ENCODE results near the gene MLLT1. TPM values are rescaled to one million over a fixed set of nuclear protein-coding genes. Genes with fewer than 3 reads are reported as not detected.
"Not testable (repeated sequence)": the region's sequence is repeated elsewhere in the genome, so short reads cannot be mapped to it uniquely, and the experiment has no call there.

The MLLT1 gene
- total RNA-seq, 4 donors from 2014 or later: 13.9 to 37.7 (median 24.4) TPM

GRCh38 chr19:6322284-6322683, 42.5 kb upstream of the MLLT1 start:
- ATAC-seq (no peak), DNase-seq (no peak)
- Histone ChIP-seq H3K4me3 (no peak overlapping the region), H3K9me3 (no peaks in the 10 kb centered on the region), H3K27me3 (peaks cover 0 to 5% (median 5%) of the 10 kb centered on the region in 3 donors), H3K36me3 (no peaks in the 10 kb centered on the region), H3K4me1 (no peaks in the 10 kb centered on the region), H3K27ac (no peak overlapping the region)
- TF ChIP-seq, protein P1, sequence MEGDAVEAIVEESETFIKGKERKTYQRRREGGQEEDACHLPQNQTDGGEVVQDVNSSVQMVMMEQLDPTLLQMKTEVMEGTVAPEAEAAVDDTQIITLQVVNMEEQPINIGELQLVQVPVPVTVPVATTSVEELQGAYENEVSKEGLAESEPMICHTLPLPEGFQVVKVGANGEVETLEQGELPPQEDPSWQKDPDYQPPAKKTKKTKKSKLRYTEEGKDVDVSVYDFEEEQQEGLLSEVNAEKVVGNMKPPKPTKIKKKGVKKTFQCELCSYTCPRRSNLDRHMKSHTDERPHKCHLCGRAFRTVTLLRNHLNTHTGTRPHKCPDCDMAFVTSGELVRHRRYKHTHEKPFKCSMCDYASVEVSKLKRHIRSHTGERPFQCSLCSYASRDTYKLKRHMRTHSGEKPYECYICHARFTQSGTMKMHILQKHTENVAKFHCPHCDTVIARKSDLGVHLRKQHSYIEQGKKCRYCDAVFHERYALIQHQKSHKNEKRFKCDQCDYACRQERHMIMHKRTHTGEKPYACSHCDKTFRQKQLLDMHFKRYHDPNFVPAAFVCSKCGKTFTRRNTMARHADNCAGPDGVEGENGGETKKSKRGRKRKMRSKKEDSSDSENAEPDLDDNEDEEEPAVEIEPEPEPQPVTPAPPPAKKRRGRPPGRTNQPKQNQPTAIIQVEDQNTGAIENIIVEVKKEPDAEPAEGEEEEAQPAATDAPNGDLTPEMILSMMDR (IDR thresholded peaks at IDR 0.05 in 4 of 5, conservative IDR thresholded peaks at IDR 0.05 in 1 of 5): no peak
- no peak for TF ChIP-seq POLR2A (IDR thresholded peaks at IDR 0.05)
- intact Hi-C loops (cut with DNase I; ENCODE audit: low total_unique reads): no loop called here
- in situ Hi-C loops (cut with MboI; ENCODE audit: low sequenced_read_pairs in 4 of 4): loop anchor here in 1 of 4 donors (25.0 kb wide), 1 partner anchor 285 kb away; no protein-coding TSS in a partner anchor

DNA sequence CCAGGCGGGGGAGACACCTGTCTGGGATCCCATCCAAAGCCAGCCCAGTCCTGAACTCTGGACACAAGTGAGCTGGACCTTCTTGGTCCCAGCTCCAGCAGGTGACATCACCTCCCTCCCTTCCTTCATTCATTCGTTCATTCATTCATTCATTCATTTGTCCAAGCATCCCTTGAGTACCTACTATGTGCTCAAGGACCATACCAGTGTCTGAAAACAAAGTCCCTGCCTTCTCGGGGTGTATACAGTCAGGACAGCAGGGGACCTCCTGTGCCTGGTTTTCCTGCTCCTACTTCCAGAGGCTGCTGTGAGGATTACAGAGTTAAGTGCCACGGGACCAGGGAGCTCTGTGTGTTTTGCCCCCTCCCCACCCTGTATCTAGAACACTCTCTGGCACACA, 39.6 kb upstream of the MLLT1 start:
- ATAC-seq: no peak
- Histone ChIP-seq H3K4me3 (no peak overlapping the region), H3K27ac (no peak overlapping the region), H3K9me3 (no peaks in the 10 kb centered on the region), H3K27me3 (peaks cover 0 to 5% (median 0%) of the 10 kb centered on the region in 3 donors), H3K4me1 (no peaks in the 10 kb centered on the region), H3K36me3 (no peaks in the 10 kb centered on the region)
- in situ Hi-C loops (cut with MboI; ENCODE audit: low sequenced_read_pairs in 4 of 4): loop anchor here in 1 of 4 donors (25.0 kb wide), 1 partner anchor 282 kb away; no protein-coding TSS in a partner anchor
- intact Hi-C loops (cut with DNase I; ENCODE audit: low total_unique reads): no loop called here
- no peak for DNase-seq
- TF ChIP-seq, protein P1 (IDR thresholded peaks at IDR 0.05 in 4 of 5, conservative IDR thresholded peaks at IDR 0.05 in 1 of 5): no peak
- no peak for TF ChIP-seq POLR2A (IDR thresholded peaks at IDR 0.05)

- in situ Hi-C loops (cut with MboI; ENCODE audit: low sequenced_read_pairs in 4 of 4): loop anchor here in 1 of 4 donors (25.0 kb wide), 1 partner anchor 281 kb away; no protein-coding TSS in a partner anchor
- no peak for TF ChIP-seq POLR2A (IDR thresholded peaks at IDR 0.05)
- TF ChIP-seq, protein P1 (IDR thresholded peaks at IDR 0.05 in 4 of 5, conservative IDR thresholded peaks at IDR 0.05 in 1 of 5): no peak
- no peak for DNase-seq
- no peak for ATAC-seq
- no peaks in the 10 kb centered on the region for H3K36me3 ChIP-seq
- no peak overlapping the region for H3K27ac ChIP-seq
- H3K27me3 ChIP-seq: peaks cover 0 to 5% (median 0%) of the 10 kb centered on the region in 3 donors
- intact Hi-C loops (cut with DNase I; ENCODE audit: low total_unique reads): no loop called here
- no peak overlapping the region for H3K4me3 ChIP-seq
- no peaks in the 10 kb centered on the region for H3K4me1 ChIP-seq
- H3K9me3 ChIP-seq: no peaks in the 10 kb centered on the region
These were observed 39.0 kb upstream of the MLLT1 start for GRCh38 chr19:6318772-6319171.

DNA sequence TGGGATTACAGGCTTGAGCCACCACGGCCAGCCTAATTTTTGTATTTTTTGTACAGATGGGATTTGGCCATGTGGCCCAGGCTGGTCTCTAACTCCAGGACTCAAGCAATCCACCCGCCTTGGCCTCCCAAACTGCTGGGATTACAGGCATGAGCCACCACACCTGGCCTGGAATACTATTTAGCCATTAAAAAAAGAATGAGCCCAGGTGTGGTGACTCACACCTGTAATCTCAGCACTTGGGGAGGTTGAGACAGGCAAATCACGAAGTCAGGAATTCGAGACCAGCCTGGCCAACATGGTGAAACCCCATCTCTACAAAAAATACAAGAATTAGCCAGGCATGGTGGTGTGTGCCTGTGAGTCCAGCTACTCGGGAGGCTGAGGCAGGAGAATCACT, 35.9 kb upstream of the MLLT1 start:
- DNase-seq; ATAC-seq; H3K4me3 ChIP-seq; H3K9me3 ChIP-seq; H3K4me1 ChIP-seq; H3K36me3 ChIP-seq; intact Hi-C loops (cut with DNase I; ENCODE audit: low total_unique reads); H3K27ac ChIP-seq; H3K27me3 ChIP-seq: not testable (repeated sequence)
- in situ Hi-C loops (cut with MboI; ENCODE audit: low sequenced_read_pairs in 4 of 4): loop anchor here in 1 of 4 donors (25.0 kb wide), 1 partner anchor 278 kb away; no protein-coding TSS in a partner anchor

DNA sequence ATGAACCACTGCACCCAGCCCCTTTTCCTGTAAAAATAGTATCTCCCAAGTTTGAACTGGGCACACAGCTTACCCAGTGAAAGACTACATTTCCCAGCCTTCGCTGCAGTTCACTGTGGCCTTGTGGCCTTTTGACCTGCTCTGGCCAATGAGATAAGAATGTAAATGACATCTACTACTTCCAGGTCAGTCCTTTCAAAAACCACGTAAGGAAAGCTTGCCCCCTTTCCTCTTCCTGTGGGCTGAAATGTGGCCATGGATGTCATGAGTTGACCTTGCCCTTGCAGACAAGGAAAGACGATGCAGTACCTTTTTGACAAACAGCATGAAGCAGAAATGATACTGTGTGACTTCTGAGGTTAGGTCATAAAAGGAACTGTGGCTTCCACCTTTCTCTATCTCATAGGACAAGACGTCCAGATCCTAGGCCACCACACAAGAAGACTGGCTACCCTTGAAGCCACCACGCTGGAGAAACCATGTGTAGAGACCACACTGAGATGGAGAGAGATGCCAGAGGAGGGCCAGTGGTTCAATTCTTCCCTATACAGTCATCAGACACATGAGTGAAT, 33.7 kb upstream of the MLLT1 start:
- no peak for ATAC-seq
- no peak overlapping the region for H3K27ac ChIP-seq
- no peaks in the 10 kb centered on the region for H3K9me3 ChIP-seq
- TF ChIP-seq, protein P1 (IDR thresholded peaks at IDR 0.05 in 4 of 5, conservative IDR thresholded peaks at IDR 0.05 in 1 of 5): no peak
- no peak for TF ChIP-seq POLR2A (IDR thresholded peaks at IDR 0.05)
- H3K4me3 ChIP-seq: no peak overlapping the region
- H3K4me1 ChIP-seq: no peaks in the 10 kb centered on the region
- no peaks in the 10 kb centered on the region for H3K36me3 ChIP-seq
- in situ Hi-C loops (cut with MboI; ENCODE audit: low sequenced_read_pairs in 4 of 4): loop anchor here in 1 of 4 donors (25.0 kb wide), 1 partner anchor 276 kb away; no protein-coding TSS in a partner anchor
- no peak for DNase-seq
- intact Hi-C loops (cut with DNase I; ENCODE audit: low total_unique reads): no loop called here
- no peaks in the 10 kb centered on the region for H3K27me3 ChIP-seq

All from gastrocnemius medialis (tissue), 4 donors.